ENCODE measurements around the gene GPRIN1.
A peak's percentile ranks its signal among the peaks of the same experiment; 100 is the strongest.

GPRIN1 gene

GRCh38 chr5:176609724-176610434, at the start of gene GPRIN1:
Gene GPRIN1, minus strand, starts transcription at chr5:176610156. Its CDS starts 10,322 bp downstream, at chr5:176599834.
- no peak for FAIRE-seq

- no peak for FAIRE-seq
Measured at GRCh38 chr5:176659512-176659839, 49.5 kb upstream of the GPRIN1 start.

- FAIRE-seq = no peak
Measured at GRCh38 chr5:176658817-176659511, 49.0 kb upstream of the GPRIN1 start.

GRCh38 chr5:176658007-176658599, 48.1 kb upstream of the GPRIN1 start:
- peak; percentile 30 for FAIRE-seq

GRCh38 chr5:176656467-176656990, 46.6 kb upstream of the GPRIN1 start:
- no peak for FAIRE-seq

GRCh38 chr5:176654856-176655255, 44.9 kb upstream of the GPRIN1 start:
- FAIRE-seq = no peak

- FAIRE-seq = no peak
Measured at GRCh38 chr5:176653401-176654385, 43.7 kb upstream of the GPRIN1 start.

- no peak for FAIRE-seq
Measured at GRCh38 chr5:176652136-176652535, 42.2 kb upstream of the GPRIN1 start.

GRCh38 chr5:176651472-176651980, 41.6 kb upstream of the GPRIN1 start:
- no peak for FAIRE-seq

GRCh38 chr5:176650354-176650884, 40.5 kb upstream of the GPRIN1 start:
- no peak for FAIRE-seq

GRCh38 chr5:176648474-176649194, 38.7 kb upstream of the GPRIN1 start:
- FAIRE-seq = no peak

- no peak for FAIRE-seq
Measured at GRCh38 chr5:176647843-176648473, 38.0 kb upstream of the GPRIN1 start.

- FAIRE-seq = peak; percentile 98
Measured at GRCh38 chr5:176647030-176647842, 37.3 kb upstream of the GPRIN1 start, which contains the start of gene TSPAN17. Gene TSPAN17, plus strand, starts transcription at chr5:176647484. Its CDS starts 132 bp downstream, at chr5:176647616.

- FAIRE-seq = no peak
Measured at GRCh38 chr5:176646707-176647029, 36.7 kb upstream of the GPRIN1 start.

- FAIRE-seq = no peak
Measured at GRCh38 chr5:176646049-176646706, 36.2 kb upstream of the GPRIN1 start.

- no peak for FAIRE-seq
Measured at GRCh38 chr5:176644878-176645670, 35.1 kb upstream of the GPRIN1 start.

GRCh38 chr5:176644294-176644693, 34.3 kb upstream of the GPRIN1 start:
- FAIRE-seq = no peak

- FAIRE-seq = no peak
Measured at GRCh38 chr5:176643491-176644219, 33.7 kb upstream of the GPRIN1 start.

Measured in G401.6 (cell line).